RKO (cell line): ENCODE results near the gene LRRC75B.
"Not testable (repeated sequence)": the region's sequence is repeated elsewhere in the genome, so short reads cannot be mapped to it uniquely, and the experiment has no call there.

Experiments
- DNase-seq: peaks from one replicate; pipeline ENCODE4 v3.0.0-alpha.2; 2016; ENCODE audit warnings: low spot score

Gene LRRC75B

GRCh38 chr22:24592851-24593558 lies at the start of gene LRRC75B:
Gene LRRC75B (minus strand): TSS chr22:24593073. CDS start chr22:24593039, 34 bp downstream.
- DNase-seq = peak; percentile 85

- not testable (repeated sequence) for DNase-seq
These were observed 49.4 kb upstream of the LRRC75B start for GRCh38 chr22:24642307-24642706.

GRCh38 chr22:24636513-24636912 lies 43.6 kb upstream of the LRRC75B start:
- DNase-seq = not testable (repeated sequence)

GRCh38 chr22:24634776-24635389 lies 42.0 kb upstream of the LRRC75B start:
- not testable (repeated sequence) for DNase-seq

GRCh38 chr22:24633231-24634023 lies 40.6 kb upstream of the LRRC75B start:
- DNase-seq = not testable (repeated sequence)

GRCh38 chr22:24632642-24633041 lies 39.8 kb upstream of the LRRC75B start:
- not testable (repeated sequence) for DNase-seq

GRCh38 chr22:24631430-24632122 lies 38.7 kb upstream of the LRRC75B start:
- DNase-seq = not testable (repeated sequence)

- DNase-seq = not testable (repeated sequence)
These were observed 38.0 kb upstream of the LRRC75B start for GRCh38 chr22:24630812-24631427.

GRCh38 chr22:24629069-24629468 lies 36.2 kb upstream of the LRRC75B start:
- not testable (repeated sequence) for DNase-seq

GRCh38 chr22:24627911-24628310 lies 35.0 kb upstream of the LRRC75B start:
- DNase-seq = not testable (repeated sequence)

- not testable (repeated sequence) for DNase-seq
These were observed 29.7 kb upstream of the LRRC75B start for GRCh38 chr22:24622596-24622995.

GRCh38 chr22:24621244-24621643 lies 28.4 kb upstream of the LRRC75B start:
- DNase-seq = not testable (repeated sequence)

GRCh38 chr22:24614794-24615193 lies 21.9 kb upstream of the LRRC75B start:
- DNase-seq = not testable (repeated sequence)

- not testable (repeated sequence) for DNase-seq
These were observed 17.0 kb upstream of the LRRC75B start for GRCh38 chr22:24609888-24610287.

- not testable (repeated sequence) for DNase-seq
These were observed 15.5 kb upstream of the LRRC75B start for GRCh38 chr22:24608327-24608726.

GRCh38 chr22:24607429-24607983 lies 14.6 kb upstream of the LRRC75B start:
- peak; percentile 68 for DNase-seq

- not testable (repeated sequence) for DNase-seq
These were observed 13.5 kb upstream of the LRRC75B start for GRCh38 chr22:24606340-24606739.

GRCh38 chr22:24603770-24604629 lies 11.1 kb upstream of the LRRC75B start:
- not testable (repeated sequence) for DNase-seq

GRCh38 chr22:24602847-24603769 lies 10.2 kb upstream of the LRRC75B start, which contains the start of gene GGT1:
Gene GGT1 (plus strand): TSS chr22:24603193. CDS start chr22:24611082, 7,889 bp downstream.
- DNase-seq = not testable (repeated sequence)
